ENCODE results near the gene KCNIP2.

GRCh38 chr10:101887775-101888174, 44.2 kb upstream of the KCNIP2 start:
- TF ChIP-seq CTCF (IDR thresholded peaks at IDR 0.05) (no peak), POLR2A (IDR thresholded peaks at IDR 0.05) (no peak)
